OCI-LY1 (cell line): Measurements from ENCODE around the gene TMEM233.

ENCODE experiments used
- EZH2 ChIP-seq: fragments of 200-600 bp; sonication (generic), shearing (Covaris generic); IDR thresholded peaks from 2 replicates; pipeline ENCODE4 v1.8.0; 2017; ENCODE audit warnings: borderline replicate concordance, mixed run types, mild to moderate bottlenecking, antibody characterized with exemption, low read length, moderate library complexity, mixed read lengths
- TF ChIP-seq, protein P1 (sequence below): fragments of 200-600 bp; sonication (generic), shearing (Covaris generic); IDR thresholded peaks from 2 replicates; pipeline ENCODE4 v1.5.1; 2017; ENCODE audit warnings: mild to moderate bottlenecking, antibody characterized with exemption, low read length, moderate library complexity, mixed read lengths

DNA sequence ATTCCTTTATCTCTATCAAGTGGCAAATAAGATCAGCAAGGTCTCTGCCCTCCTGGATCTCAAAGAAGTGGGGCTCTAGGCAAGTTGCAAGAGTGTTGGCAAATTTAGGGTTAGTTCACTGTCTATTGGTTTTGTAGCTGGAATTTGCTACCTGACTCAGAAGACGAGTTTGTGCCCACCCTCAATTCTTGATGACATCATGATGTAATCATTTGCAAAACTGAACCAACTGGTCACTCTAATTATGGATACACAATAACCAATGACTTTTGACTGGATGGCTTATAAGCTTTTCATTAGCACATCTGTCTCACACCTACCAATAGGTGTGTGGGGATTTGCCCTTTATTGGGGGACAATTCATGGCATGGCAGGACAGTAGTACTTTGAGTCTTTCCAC, 4.6 kb downstream of the TMEM233 start:
- TF ChIP-seq, protein P1, sequence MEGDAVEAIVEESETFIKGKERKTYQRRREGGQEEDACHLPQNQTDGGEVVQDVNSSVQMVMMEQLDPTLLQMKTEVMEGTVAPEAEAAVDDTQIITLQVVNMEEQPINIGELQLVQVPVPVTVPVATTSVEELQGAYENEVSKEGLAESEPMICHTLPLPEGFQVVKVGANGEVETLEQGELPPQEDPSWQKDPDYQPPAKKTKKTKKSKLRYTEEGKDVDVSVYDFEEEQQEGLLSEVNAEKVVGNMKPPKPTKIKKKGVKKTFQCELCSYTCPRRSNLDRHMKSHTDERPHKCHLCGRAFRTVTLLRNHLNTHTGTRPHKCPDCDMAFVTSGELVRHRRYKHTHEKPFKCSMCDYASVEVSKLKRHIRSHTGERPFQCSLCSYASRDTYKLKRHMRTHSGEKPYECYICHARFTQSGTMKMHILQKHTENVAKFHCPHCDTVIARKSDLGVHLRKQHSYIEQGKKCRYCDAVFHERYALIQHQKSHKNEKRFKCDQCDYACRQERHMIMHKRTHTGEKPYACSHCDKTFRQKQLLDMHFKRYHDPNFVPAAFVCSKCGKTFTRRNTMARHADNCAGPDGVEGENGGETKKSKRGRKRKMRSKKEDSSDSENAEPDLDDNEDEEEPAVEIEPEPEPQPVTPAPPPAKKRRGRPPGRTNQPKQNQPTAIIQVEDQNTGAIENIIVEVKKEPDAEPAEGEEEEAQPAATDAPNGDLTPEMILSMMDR = no peak
- no peak for TF ChIP-seq EZH2
